K562 (cell line): ENCODE results near the gene VARS1. TPM values are rescaled to one million over a fixed set of nuclear protein-coding genes. Genes with fewer than 3 reads are reported as not detected.

ENCODE experiments used
- ATAC-seq: fragments of 200-7000 bp; cut with Tn5 transposase; 3 replicates; pipeline ENCODE4 v1.9.1; 2020; ENCODE audit warnings: moderate library complexity
- BruUV-seq: library from RNA; stranded (reverse); fragments of 400-500 nt; replicated peaks from 2 replicates; lab custom pipeline; 2021; lab: Mats Ljungman, UMichigan
- CTCF ChIA-PET: fragments of 300-600 bp; formaldehyde crosslinking; extraction: SDS; loops from one replicate; lab custom pipeline; 2021; ENCODE audit warnings: low intra/inter-chr PET ratio; lab: Yijun Ruan, JAX
- POLR2A ChIA-PET: fragments of 300-600, 350-650 bp; sonication (Branson Sonifier 250); formaldehyde crosslinking; extraction: SDS; loops from one replicate; lab custom pipeline; 2021; ENCODE audit warnings: antibody characterized with exemption, inconsistent platforms; lab: Yijun Ruan, JAX
- DNase-seq, 4 experiments: peaks; one replicate each; pipeline versions ENCODE4 v3.0.0 to v3.0.0-alpha.2; 2011 to 2018; ENCODE audit warnings: low spot score in 3 of 4, mixed read lengths in 3 of 4; ENCODE audit errors: extremely low read depth in 1 of 4
- FAIRE-seq: peaks from 2 replicates; lab custom pipeline; 2011; peaks lifted over from hg19 to GRCh38; lab: Jason Lieb, UNC
- H2AFZ ChIP-seq: 2 replicates; pipeline ENCODE4 v1.6.0; 2011; ENCODE audit warnings: low read depth, low read length, control low read depth, inconsistent platforms
- H3K27ac ChIP-seq: fragments of 200-600 bp; 3 replicates; pipeline ENCODE4 v1.8.0; 2011; ENCODE audit warnings: low read depth, mild to moderate bottlenecking, control low read depth, inconsistent platforms, low read length, moderate library complexity, mixed read lengths; ENCODE audit errors: extremely low read depth
- H3K27me3 ChIP-seq, 2 experiments: fragments of 300-600 bp in 1 of 2; 2 replicates in 1 of 2; 3 replicates in 1 of 2; pipeline versions ENCODE4 v1.6.0 to v1.8.0; 2011; ENCODE audit warnings: inconsistent platforms in 2 of 2, low read length in 2 of 2, mild to moderate bottlenecking in 1 of 2, mixed read lengths in 1 of 2, moderate library complexity in 1 of 2; ENCODE audit not compliant: control insufficient read depth in 2 of 2, insufficient read depth in 2 of 2
- H3K36me3 ChIP-seq: fragments of 300-600 bp; 3 replicates; pipeline ENCODE4 v1.8.0; 2011; ENCODE audit warnings: mild to moderate bottlenecking, low read length, inconsistent platforms; ENCODE audit not compliant: control insufficient read depth, insufficient read depth
- H3K4me1 ChIP-seq, 2 experiments: fragments of 200-600 bp in 1 of 2; replicated peaks in 1 of 2; 2 replicates in 1 of 2; 3 replicates in 1 of 2; pipeline versions ENCODE4 v1.5.1 to v1.8.0; 2011; ENCODE audit warnings: inconsistent platforms in 2 of 2, low read length in 2 of 2, mild to moderate bottlenecking in 1 of 2, mixed read lengths in 1 of 2, moderate library complexity in 1 of 2; ENCODE audit not compliant: control insufficient read depth in 2 of 2, insufficient read depth in 2 of 2
- H3K4me2 ChIP-seq: 2 replicates; pipeline ENCODE4 v1.6.1; 2011; ENCODE audit warnings: low read length, control low read depth, inconsistent platforms, mixed read lengths; ENCODE audit not compliant: insufficient read depth
- H3K4me3 ChIP-seq: fragments of 200-600 bp; sonication (generic), shearing (Covaris generic); 2 replicates; pipeline ENCODE4 v1.5.1; 2016; ENCODE audit warnings: control low read depth, inconsistent platforms
- H3K79me2 ChIP-seq: fragments of 200-600 bp; 3 replicates; pipeline ENCODE4 v1.8.0; 2011; ENCODE audit warnings: low read length, inconsistent platforms; ENCODE audit not compliant: control insufficient read depth, insufficient read depth
- H3K9ac ChIP-seq, 2 experiments: 2 replicates each; pipeline versions ENCODE4 v1.6.0 to v1.6.1; 2011; ENCODE audit warnings: low read depth in 2 of 2, low read length in 2 of 2, control low read depth in 1 of 2, inconsistent platforms in 1 of 2, mild to moderate bottlenecking in 1 of 2, mixed read lengths in 1 of 2; ENCODE audit not compliant: insufficient read depth in 1 of 2
- H3K9me1 ChIP-seq: one replicate; pipeline ENCODE4 v1.6.0; 2011; ENCODE audit warnings: inconsistent platforms, mild to moderate bottlenecking, low read length, moderate library complexity; ENCODE audit not compliant: control insufficient read depth, insufficient read depth
- H3K9me3 ChIP-seq: replicated peaks from 2 replicates; pipeline ENCODE4 v1.5.1; 2011; ENCODE audit warnings: low read depth, low read length, inconsistent platforms; ENCODE audit not compliant: control insufficient read depth, insufficient read depth
- H4K20me1 ChIP-seq: replicated peaks from 2 replicates; pipeline ENCODE4 v1.6.1; 2011; ENCODE audit warnings: low read length, inconsistent platforms, mixed read lengths; ENCODE audit not compliant: control insufficient read depth, insufficient read depth
- ATF1 ChIP-seq, 2 experiments: fragments of 450-650 bp in 1 of 2; IDR thresholded peaks; 2 replicates each; pipeline ENCODE4 v1.6.1; 2016; ENCODE audit warnings: missing compliant biosample characterization in 1 of 2, missing genetic modification characterization in 1 of 2
- COPS2 ChIP-seq: fragments of 450-650 bp; conservative IDR thresholded peaks from 2 replicates; pipeline ENCODE4 v1.6.1; 2016; ENCODE audit warnings: mild to moderate bottlenecking, moderate library complexity
- LCOR ChIP-seq: sonication (generic); formaldehyde crosslinking; IDR thresholded peaks from 2 replicates; pipeline ENCODE4 v1.8.0; 2022; ENCODE audit warnings: mild to moderate bottlenecking, missing genetic modification reagents
- NR1H2 ChIP-seq: sonication (generic); formaldehyde crosslinking; IDR thresholded peaks from 2 replicates; pipeline ENCODE4 v1.4.0; 2020; ENCODE audit warnings: mild to moderate bottlenecking, missing genetic modification reagents
- ZNF121 ChIP-seq: sonication (generic); formaldehyde crosslinking; conservative IDR thresholded peaks from 2 replicates; pipeline ENCODE4 v1.8.0; 2022; ENCODE audit warnings: missing genetic modification reagents
- ZNF217 ChIP-seq: sonication (generic); formaldehyde crosslinking; IDR thresholded peaks from 2 replicates; pipeline ENCODE4 v1.8.0; 2022; ENCODE audit warnings: mild to moderate bottlenecking, missing genetic modification reagents
- WGBS: fragments of 100-300 bp; shearing (Covaris generic); methylation state at CpG from one replicate; pipeline ENCODE4 v1.1.6; 2016; ENCODE audit warnings: low coverage, mixed read lengths; ENCODE audit not compliant: insufficient coverage; ENCODE audit errors: missing lambda C conversion rate; 5-methylcytosine and 5-hydroxymethylcytosine counted together
- in situ Hi-C: fragments of 300-500 bp; cut with MboI; formaldehyde crosslinking; loops from 4 replicates; pipeline ENCODE4 v1.15.0; 2018; ENCODE audit warnings: inconsistent platforms, mixed read lengths
- intact Hi-C: fragments of 100-400 bp; cut with micrococcal nuclease; formaldehyde crosslinking; loops from 2 replicates; pipeline ENCODE4 v1.14.2; 2022
- polyA plus RNA-seq, 8 experiments: library from polyadenylated mRNA; depleted of rRNA in 4 of 8; stranded (reverse) in 5 of 8; unstranded in 3 of 8; fragments of >200 nt; fragmentation: Nextera tagmentation in 2 of 8; fragmentation: Illumina TruSeq in 1 of 8; extraction: Ambion mirVana in 2 of 8; extraction: Trizol in 1 of 8; gene quantifications; 2 replicates each; pipeline versions ENCODE4 v1.2.1 to v1.2.3, GENCODE V29; 2011 to 2014; ENCODE audit warnings: inconsistent platforms in 1 of 8, missing spikeins in 1 of 8
- total RNA-seq, 7 experiments: library from RNA; depleted of rRNA in 6 of 7; stranded (reverse); fragments of >200 nt in 6 of 7; fragmentation: Illumina TruSeq in 2 of 7; extraction: Trizol in 2 of 7; gene quantifications; 2 replicates each; pipeline versions ENCODE4 v1.2.1 to v1.2.3, GENCODE V29; 2011 to 2021; ENCODE audit warnings: low replicate concordance in 1 of 7
- TF ChIP-seq, protein P1 (sequence below), 2 experiments: fragments of 450-650 bp in 1 of 2; sonication (generic) in 1 of 2; formaldehyde crosslinking; conservative IDR thresholded peaks; 2 replicates each; pipeline versions ENCODE4 v1.4.0 to v1.8.1; 2020 to 2022; ENCODE audit warnings: mild to moderate bottlenecking in 1 of 2, missing genetic modification reagents in 1 of 2
- TF ChIP-seq, protein P2 (sequence below), 2 experiments: IDR thresholded peaks in 1 of 2; conservative IDR thresholded peaks in 1 of 2; 2 replicates each; pipeline ENCODE4 v1.6.1; 2016; ENCODE audit warnings: low read depth in 2 of 2, mild to moderate bottlenecking in 1 of 2, missing compliant biosample characterization in 1 of 2, missing genetic modification characterization in 1 of 2, moderate library complexity in 1 of 2
- TF ChIP-seq, protein P3 (sequence below): fragments of 250-450 bp; sonication (Bioruptor Pico); IDR thresholded peaks from 2 replicates; pipeline ENCODE4 v1.6.1; 2021; ENCODE audit warnings: mild to moderate bottlenecking
- TF ChIP-seq, protein P4 (sequence below): fragments of 250-450 bp; sonication (Bioruptor Pico); IDR thresholded peaks from 2 replicates; pipeline ENCODE4 v1.5.1; 2021; ENCODE audit warnings: mild to moderate bottlenecking
- TF ChIP-seq, protein P5 (sequence below): sonication (generic); formaldehyde crosslinking; IDR thresholded peaks from 2 replicates; pipeline ENCODE4 v1.8.0; 2022; ENCODE audit warnings: mild to moderate bottlenecking, missing genetic modification reagents, borderline replicate concordance

VARS1 gene
- total and polyA plus RNA-seq, 9 of the 15 experiments (the other 6 are each of a cell fraction or from before 2014, with no cell fraction given): 2.9 to 488 (median 130) TPM

DNA sequence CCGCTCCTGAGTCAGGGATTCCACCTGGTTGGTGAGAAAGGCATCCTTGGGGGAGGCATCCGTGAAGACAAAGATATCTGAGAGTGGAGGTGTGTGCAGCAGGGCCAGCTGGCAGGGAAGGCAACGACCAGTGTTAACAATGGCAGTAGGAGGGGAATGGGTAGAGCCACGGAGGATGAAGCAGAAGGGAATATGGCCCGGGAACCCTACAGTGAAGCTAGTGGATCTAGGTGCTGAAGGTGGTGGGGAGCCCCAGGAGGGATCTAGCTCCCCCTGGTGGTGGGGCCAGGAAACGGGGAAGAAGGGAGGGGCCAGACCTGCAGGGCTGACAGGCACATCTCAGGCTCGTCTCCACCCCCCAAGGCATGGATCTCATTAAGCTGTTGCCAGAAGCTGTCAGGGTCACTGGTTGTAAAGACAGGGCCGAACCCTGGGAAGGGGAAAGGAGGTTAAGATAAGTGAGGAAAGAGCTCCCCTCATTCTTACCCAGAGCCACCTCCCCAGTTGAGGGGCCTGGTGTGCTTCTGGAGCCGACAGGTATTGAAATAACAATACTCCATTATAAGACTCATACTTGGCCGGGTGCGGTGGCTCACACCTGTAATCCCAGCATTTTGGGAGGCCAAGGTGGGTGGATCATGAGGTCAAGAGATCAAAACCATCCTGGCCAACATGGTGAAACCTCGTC, 25.7 kb downstream of the VARS1 start:
- H3K4me2 ChIP-seq: peak overlapping the region; percentile 68
- no peaks in the 10 kb centered on the region for H3K9me3 ChIP-seq
- H3K9me1 ChIP-seq: peaks cover 4% of the 10 kb centered on the region
- in situ Hi-C loops: loop anchor here (5.0 kb wide), 1 partner anchor 83 kb away; no protein-coding TSS in a partner anchor
- BruUV-seq: no TSS peak
- no peaks in the 10 kb centered on the region for H3K36me3 ChIP-seq
- H2AFZ ChIP-seq: peak overlapping the region; percentile 73
- H3K9ac ChIP-seq: peak overlapping the region in 1 of 2 experiments; percentile 1; a peak in 1 of 4 replicates
- 29% methylated on average over 12 of the region's 12 CpGs for WGBS
- H3K27me3 ChIP-seq: no peaks in the 10 kb centered on the region
- H3K27ac ChIP-seq: peak overlapping the region; percentile 26; the same call in 2 of the 3 replicates
- DNase-seq (peak; percentile 98 to 100 (median 100)), ATAC-seq (peak; percentile 91), FAIRE-seq (peak; percentile 95)
- H4K20me1 ChIP-seq: no peaks in the 10 kb centered on the region
- H3K4me3 ChIP-seq: no peak overlapping the region
- ChIA-PET POLR2A (interaction anchor here (0.6 to 5.9 kb wide), 35 partner anchors 11 to 137 kb away, joined by 3 to 75 read pairs (median 5); partner anchors contain the start of genes BAG6, CLIC1, GPANK1 and HSPA1A), CTCF (interaction anchor here (0.6 to 2.9 kb wide), 4 partner anchors 21 to 218 kb away, joined by 3 to 35 read pairs (median 11); partner anchors contain the start of genes DDAH2 and LY6G5C)
- peaks cover 24 to 68% of the 10 kb centered on the region in 2 experiments for H3K4me1 ChIP-seq
- H3K79me2 ChIP-seq: no peaks in the 10 kb centered on the region
- intact Hi-C loops: loop anchor here (1.0 to 10.0 kb wide), 3 partner anchors 41 to 225 kb away; partner anchors contain the start of genes ATP6V1G2, DDAH2, DDX39B and NFKBIL1
- TF ChIP-seq ZNF217 (CRISPR knock-in tag): 0 out of 2 replicates have a peak, but pooled peaks have one; percentile 39
- no peak for TF ChIP-seq ATF1 (CRISPR knock-in tag; IDR thresholded peaks at IDR 0.05)
- TF ChIP-seq ATF1 (tag; IDR thresholded peaks at IDR 0.05): 0 out of 2 replicates have a peak, but pooled peaks have one; percentile 30
- TF ChIP-seq, protein P1, sequence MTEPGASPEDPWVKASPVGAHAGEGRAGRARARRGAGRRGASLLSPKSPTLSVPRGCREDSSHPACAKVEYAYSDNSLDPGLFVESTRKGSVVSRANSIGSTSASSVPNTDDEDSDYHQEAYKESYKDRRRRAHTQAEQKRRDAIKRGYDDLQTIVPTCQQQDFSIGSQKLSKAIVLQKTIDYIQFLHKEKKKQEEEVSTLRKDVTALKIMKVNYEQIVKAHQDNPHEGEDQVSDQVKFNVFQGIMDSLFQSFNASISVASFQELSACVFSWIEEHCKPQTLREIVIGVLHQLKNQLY (CRISPR knock-in tag; conservative IDR thresholded peaks at IDR 0.05): peak in 1 of 2 experiments; percentile 89; a peak in 1 of 4 replicates
- no peak for TF ChIP-seq NR1H2
- 0 out of 2 replicates have a peak, but pooled peaks have one; percentile 10 for TF ChIP-seq LCOR (CRISPR knock-in tag)
- TF ChIP-seq COPS2: no peak
- TF ChIP-seq, protein P2, sequence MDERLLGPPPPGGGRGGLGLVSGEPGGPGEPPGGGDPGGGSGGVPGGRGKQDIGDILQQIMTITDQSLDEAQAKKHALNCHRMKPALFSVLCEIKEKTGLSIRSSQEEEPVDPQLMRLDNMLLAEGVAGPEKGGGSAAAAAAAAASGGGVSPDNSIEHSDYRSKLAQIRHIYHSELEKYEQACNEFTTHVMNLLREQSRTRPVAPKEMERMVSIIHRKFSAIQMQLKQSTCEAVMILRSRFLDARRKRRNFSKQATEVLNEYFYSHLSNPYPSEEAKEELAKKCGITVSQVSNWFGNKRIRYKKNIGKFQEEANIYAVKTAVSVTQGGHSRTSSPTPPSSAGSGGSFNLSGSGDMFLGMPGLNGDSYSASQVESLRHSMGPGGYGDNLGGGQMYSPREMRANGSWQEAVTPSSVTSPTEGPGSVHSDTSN (CRISPR knock-in tag; IDR thresholded peaks at IDR 0.05; ENCODE audit: low read depth): no peak; the same call in 1 of the 2 replicates
- TF ChIP-seq, protein P2 (tag; conservative IDR thresholded peaks at IDR 0.05; ENCODE audit: low read depth): peak; percentile 88
- TF ChIP-seq ZNF121: no peak; the same call in 1 of the 2 replicates
- TF ChIP-seq, protein P3, sequence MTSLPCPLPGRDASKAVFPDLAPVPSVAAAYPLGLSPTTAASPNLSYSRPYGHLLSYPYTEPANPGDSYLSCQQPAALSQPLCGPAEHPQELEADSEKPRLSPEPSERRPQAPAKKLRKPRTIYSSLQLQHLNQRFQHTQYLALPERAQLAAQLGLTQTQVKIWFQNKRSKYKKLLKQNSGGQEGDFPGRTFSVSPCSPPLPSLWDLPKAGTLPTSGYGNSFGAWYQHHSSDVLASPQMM (CRISPR knock-in tag): no peak
- TF ChIP-seq, protein P4, sequence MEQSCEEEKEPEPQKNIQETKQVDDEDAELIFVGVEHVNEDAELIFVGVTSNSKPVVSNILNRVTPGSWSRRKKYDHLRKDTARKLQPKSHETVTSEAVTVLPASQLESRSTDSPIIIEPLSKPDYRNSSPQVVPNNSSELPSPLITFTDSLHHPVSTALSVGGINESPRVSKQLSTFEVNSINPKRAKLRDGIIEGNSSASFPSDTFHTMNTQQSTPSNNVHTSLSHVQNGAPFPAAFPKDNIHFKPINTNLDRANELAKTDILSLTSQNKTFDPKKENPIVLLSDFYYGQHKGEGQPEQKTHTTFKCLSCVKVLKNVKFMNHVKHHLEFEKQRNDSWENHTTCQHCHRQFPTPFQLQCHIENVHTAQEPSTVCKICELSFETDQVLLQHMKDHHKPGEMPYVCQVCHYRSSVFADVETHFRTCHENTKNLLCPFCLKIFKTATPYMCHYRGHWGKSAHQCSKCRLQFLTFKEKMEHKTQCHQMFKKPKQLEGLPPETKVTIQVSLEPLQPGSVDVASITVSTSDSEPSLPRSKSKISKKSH: no peak
- TF ChIP-seq, protein P5, sequence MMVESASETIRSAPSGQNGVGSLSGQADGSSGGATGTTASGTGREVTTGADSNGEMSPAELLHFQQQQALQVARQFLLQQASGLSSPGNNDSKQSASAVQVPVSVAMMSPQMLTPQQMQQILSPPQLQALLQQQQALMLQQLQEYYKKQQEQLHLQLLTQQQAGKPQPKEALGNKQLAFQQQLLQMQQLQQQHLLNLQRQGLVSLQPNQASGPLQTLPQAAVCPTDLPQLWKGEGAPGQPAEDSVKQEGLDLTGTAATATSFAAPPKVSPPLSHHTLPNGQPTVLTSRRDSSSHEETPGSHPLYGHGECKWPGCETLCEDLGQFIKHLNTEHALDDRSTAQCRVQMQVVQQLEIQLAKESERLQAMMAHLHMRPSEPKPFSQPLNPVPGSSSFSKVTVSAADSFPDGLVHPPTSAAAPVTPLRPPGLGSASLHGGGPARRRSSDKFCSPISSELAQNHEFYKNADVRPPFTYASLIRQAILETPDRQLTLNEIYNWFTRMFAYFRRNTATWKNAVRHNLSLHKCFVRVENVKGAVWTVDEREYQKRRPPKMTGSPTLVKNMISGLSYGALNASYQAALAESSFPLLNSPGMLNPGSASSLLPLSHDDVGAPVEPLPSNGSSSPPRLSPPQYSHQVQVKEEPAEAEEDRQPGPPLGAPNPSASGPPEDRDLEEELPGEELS (CRISPR knock-in tag): peak; percentile 95
